Measurements from ENCODE around the gene IL12B.
"Not testable (repeated sequence)": the region's sequence is repeated elsewhere in the genome, so short reads cannot be mapped to it uniquely, and the experiment has no call there.

Gene IL12B

GRCh38 chr5:159309689-159310433 is 20.4 kb downstream of the IL12B start:
- H3K9me3 ChIP-seq (ENCODE audit: severe bottlenecking): no peaks in the 10 kb centered on the region
- no peak for ATAC-seq (ENCODE audit: low read depth)
- H3K27me3 ChIP-seq (ENCODE audit: insufficient read depth, poor library complexity, severe bottlenecking): no peaks in the 10 kb centered on the region
- TF ChIP-seq CTCF (IDR thresholded peaks at IDR 0.05; ENCODE audit: poor library complexity, severe bottlenecking): no peak
- no peak for DNase-seq (ENCODE audit: low spot score)
- no peaks in the 10 kb centered on the region for H3K36me3 ChIP-seq (ENCODE audit: low read depth)
- no peaks in the 10 kb centered on the region for H3K4me1 ChIP-seq (ENCODE audit: insufficient read depth, poor library complexity, severe bottlenecking)
- H3K4me3 ChIP-seq (ENCODE audit: severe bottlenecking): no peak overlapping the region
- no peak overlapping the region for H3K27ac ChIP-seq (ENCODE audit: poor library complexity, severe bottlenecking)

GRCh38 chr5:159304961-159305595 is 25.2 kb downstream of the IL12B start:
- no peak for DNase-seq (ENCODE audit: low spot score)
- no peaks in the 10 kb centered on the region for H3K27me3 ChIP-seq (ENCODE audit: insufficient read depth, poor library complexity, severe bottlenecking)
- H3K4me1 ChIP-seq (ENCODE audit: insufficient read depth, poor library complexity, severe bottlenecking): no peaks in the 10 kb centered on the region
- peaks cover 12% of the 10 kb centered on the region for H3K9me3 ChIP-seq (ENCODE audit: severe bottlenecking)
- no peak for TF ChIP-seq CTCF (IDR thresholded peaks at IDR 0.05; ENCODE audit: poor library complexity, severe bottlenecking)
- H3K4me3 ChIP-seq (ENCODE audit: severe bottlenecking): no peak overlapping the region
- no peaks in the 10 kb centered on the region for H3K36me3 ChIP-seq (ENCODE audit: low read depth)
- peak; percentile 58; the same call in 2 of the 3 replicates for ATAC-seq (ENCODE audit: low read depth)
- no peak overlapping the region for H3K27ac ChIP-seq (ENCODE audit: poor library complexity, severe bottlenecking)

- H3K9me3 ChIP-seq (ENCODE audit: severe bottlenecking): peaks cover 12% of the 10 kb centered on the region
- H3K36me3 ChIP-seq (ENCODE audit: low read depth): no peaks in the 10 kb centered on the region
- H3K4me1 ChIP-seq (ENCODE audit: insufficient read depth, poor library complexity, severe bottlenecking): no peaks in the 10 kb centered on the region
- no peaks in the 10 kb centered on the region for H3K27me3 ChIP-seq (ENCODE audit: insufficient read depth, poor library complexity, severe bottlenecking)
- no peak overlapping the region for H3K4me3 ChIP-seq (ENCODE audit: severe bottlenecking)
- H3K27ac ChIP-seq (ENCODE audit: poor library complexity, severe bottlenecking): no peak overlapping the region
- ATAC-seq (ENCODE audit: low read depth): no peak
- no peak for DNase-seq (ENCODE audit: low spot score)
- no peak for TF ChIP-seq CTCF (IDR thresholded peaks at IDR 0.05; ENCODE audit: poor library complexity, severe bottlenecking)
These were observed 27.0 kb downstream of the IL12B start for GRCh38 chr5:159303286-159303685.

GRCh38 chr5:159301929-159302860 is 28.1 kb downstream of the IL12B start:
- not testable (repeated sequence) for H3K36me3 ChIP-seq (ENCODE audit: low read depth); H3K27me3 ChIP-seq (ENCODE audit: insufficient read depth, poor library complexity, severe bottlenecking); DNase-seq (ENCODE audit: low spot score); H3K4me3 ChIP-seq (ENCODE audit: severe bottlenecking); ATAC-seq (ENCODE audit: low read depth); H3K4me1 ChIP-seq (ENCODE audit: insufficient read depth, poor library complexity, severe bottlenecking); H3K27ac ChIP-seq (ENCODE audit: poor library complexity, severe bottlenecking)
- H3K9me3 ChIP-seq (ENCODE audit: severe bottlenecking): peaks cover 12% of the 10 kb centered on the region

- ATAC-seq (ENCODE audit: low read depth) (no peak), DNase-seq (ENCODE audit: low spot score) (no peak)
- Histone ChIP-seq H3K4me1 (ENCODE audit: insufficient read depth, poor library complexity, severe bottlenecking) (no peaks in the 10 kb centered on the region), H3K36me3 (ENCODE audit: low read depth) (no peaks in the 10 kb centered on the region), H3K9me3 (ENCODE audit: severe bottlenecking) (peaks cover 12% of the 10 kb centered on the region), H3K27me3 (ENCODE audit: insufficient read depth, poor library complexity, severe bottlenecking) (no peaks in the 10 kb centered on the region), H3K27ac (ENCODE audit: poor library complexity, severe bottlenecking) (no peak overlapping the region), H3K4me3 (ENCODE audit: severe bottlenecking) (no peak overlapping the region)
- no peak for TF ChIP-seq CTCF (IDR thresholded peaks at IDR 0.05; ENCODE audit: poor library complexity, severe bottlenecking)
These were observed 28.8 kb downstream of the IL12B start for GRCh38 chr5:159301466-159301865.

- not testable (repeated sequence) for H3K27me3 ChIP-seq (ENCODE audit: insufficient read depth, poor library complexity, severe bottlenecking); H3K4me3 ChIP-seq (ENCODE audit: severe bottlenecking); ATAC-seq (ENCODE audit: low read depth); DNase-seq (ENCODE audit: low spot score); H3K36me3 ChIP-seq (ENCODE audit: low read depth); H3K27ac ChIP-seq (ENCODE audit: poor library complexity, severe bottlenecking); H3K4me1 ChIP-seq (ENCODE audit: insufficient read depth, poor library complexity, severe bottlenecking)
- peaks cover 12% of the 10 kb centered on the region for H3K9me3 ChIP-seq (ENCODE audit: severe bottlenecking)
These were observed 33.0 kb downstream of the IL12B start for GRCh38 chr5:159297300-159297699.
